Omental fat pad (tissue), 4 donors: ENCODE measurements around the gene HERC6. TPM values are rescaled to one million over a fixed set of nuclear protein-coding genes. Genes with fewer than 3 reads are reported as not detected.
"Not testable (repeated sequence)": the region's sequence is repeated elsewhere in the genome, so short reads cannot be mapped to it uniquely, and the experiment has no call there.

Experiments used
- ATAC-seq: fragments of 150-250 bp; one replicate; pipeline ENCODE4 v1.9.1; 2016; ENCODE audit warnings: mild to moderate bottlenecking, moderate library complexity; ENCODE audit not compliant: low FRiP score
- DNase-seq: peaks from one replicate; pipeline ENCODE4 v3.0.0-alpha.2; 2019; ENCODE audit warnings: low spot score
- total RNA-seq, 4 donors: library from RNA; depleted of rRNA; stranded (reverse); fragments of >200 nt; gene quantifications; one replicate each; pipeline ENCODE4 v1.1.0, GENCODE V29; 2016
- TF ChIP-seq, protein P1 (sequence below), 3 donors: fragments of 450-650 bp; IDR thresholded peaks; one replicate each; pipeline ENCODE4 v1.5.1; 2016 to 2017; ENCODE audit warnings: antibody characterized with exemption in 3 of 3, mild to moderate bottlenecking in 3 of 3, moderate library complexity in 2 of 3

Gene HERC6
- total RNA-seq, 4 donors from 2014 or later: 3.1 to 21.6 (median 8.7) TPM

GRCh38 chr4:88446124-88446523 is 67.5 kb downstream of the HERC6 start:
- TF ChIP-seq, protein P1, sequence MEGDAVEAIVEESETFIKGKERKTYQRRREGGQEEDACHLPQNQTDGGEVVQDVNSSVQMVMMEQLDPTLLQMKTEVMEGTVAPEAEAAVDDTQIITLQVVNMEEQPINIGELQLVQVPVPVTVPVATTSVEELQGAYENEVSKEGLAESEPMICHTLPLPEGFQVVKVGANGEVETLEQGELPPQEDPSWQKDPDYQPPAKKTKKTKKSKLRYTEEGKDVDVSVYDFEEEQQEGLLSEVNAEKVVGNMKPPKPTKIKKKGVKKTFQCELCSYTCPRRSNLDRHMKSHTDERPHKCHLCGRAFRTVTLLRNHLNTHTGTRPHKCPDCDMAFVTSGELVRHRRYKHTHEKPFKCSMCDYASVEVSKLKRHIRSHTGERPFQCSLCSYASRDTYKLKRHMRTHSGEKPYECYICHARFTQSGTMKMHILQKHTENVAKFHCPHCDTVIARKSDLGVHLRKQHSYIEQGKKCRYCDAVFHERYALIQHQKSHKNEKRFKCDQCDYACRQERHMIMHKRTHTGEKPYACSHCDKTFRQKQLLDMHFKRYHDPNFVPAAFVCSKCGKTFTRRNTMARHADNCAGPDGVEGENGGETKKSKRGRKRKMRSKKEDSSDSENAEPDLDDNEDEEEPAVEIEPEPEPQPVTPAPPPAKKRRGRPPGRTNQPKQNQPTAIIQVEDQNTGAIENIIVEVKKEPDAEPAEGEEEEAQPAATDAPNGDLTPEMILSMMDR (IDR thresholded peaks at IDR 0.05): no peak
- ATAC-seq (no peak), DNase-seq (no peak)

GRCh38 chr4:88447371-88448095 is 68.9 kb downstream of the HERC6 start:
- DNase-seq: no peak
- TF ChIP-seq, protein P1 (IDR thresholded peaks at IDR 0.05): no peak
- ATAC-seq: no peak

DNA sequence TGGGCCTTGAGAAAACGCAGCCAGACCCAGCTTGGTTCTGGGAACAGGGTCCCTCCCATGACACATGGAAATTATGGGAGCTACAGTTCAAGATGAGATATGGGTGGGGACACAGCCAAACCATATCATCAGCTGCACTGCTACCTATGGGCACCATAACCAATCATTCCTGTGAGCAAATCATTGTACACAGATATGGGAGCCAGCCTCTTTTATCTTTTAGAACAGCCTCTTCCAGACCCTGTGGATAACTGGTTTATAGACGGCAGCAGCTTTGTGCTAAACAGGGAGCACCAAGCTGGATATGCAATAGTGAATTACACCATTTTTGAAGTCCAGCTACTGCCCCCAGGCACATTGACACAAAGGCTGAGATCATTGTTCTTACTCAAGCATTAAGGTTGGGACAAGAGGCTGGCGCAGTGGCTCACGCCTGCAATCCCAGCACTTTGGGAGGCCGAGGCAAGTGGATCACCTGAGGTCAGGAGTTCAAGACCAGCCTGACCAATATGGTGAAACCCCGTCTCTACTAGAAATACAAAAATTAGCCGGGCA is 69.6 kb downstream of the HERC6 start:
- ATAC-seq, DNase-seq: not testable (repeated sequence)

- TF ChIP-seq, protein P1 (IDR thresholded peaks at IDR 0.05): no peak
- DNase-seq (no peak), ATAC-seq (no peak)
Observed at GRCh38 chr4:88448889-88449288, 70.2 kb downstream of the HERC6 start.

- TF ChIP-seq, protein P1 (IDR thresholded peaks at IDR 0.05): no peak
- ATAC-seq: no peak
- no peak for DNase-seq
Observed at GRCh38 chr4:88449290-88449689, 70.6 kb downstream of the HERC6 start.

DNA sequence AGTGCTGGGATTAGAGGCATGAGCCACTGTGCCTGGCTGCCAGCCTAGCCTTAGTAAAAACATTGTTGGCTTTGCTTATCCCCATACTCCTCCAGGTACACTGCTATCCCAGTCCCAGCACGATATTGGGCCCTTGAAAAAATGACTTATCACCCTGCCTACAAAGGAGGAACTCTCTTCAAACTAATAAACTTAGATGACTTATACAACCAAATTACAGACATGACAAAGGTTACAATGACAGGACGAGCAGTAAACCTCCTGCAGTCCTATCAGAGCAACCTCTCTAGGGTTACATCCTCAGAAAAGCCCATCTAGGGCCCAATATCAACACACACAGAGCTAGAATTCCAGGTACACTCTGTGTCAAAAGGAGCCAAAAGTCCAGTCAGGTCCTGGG is 72.6 kb downstream of the HERC6 start:
- no peak for DNase-seq
- TF ChIP-seq, protein P1 (IDR thresholded peaks at IDR 0.05): no peak
- ATAC-seq: no peak

DNA sequence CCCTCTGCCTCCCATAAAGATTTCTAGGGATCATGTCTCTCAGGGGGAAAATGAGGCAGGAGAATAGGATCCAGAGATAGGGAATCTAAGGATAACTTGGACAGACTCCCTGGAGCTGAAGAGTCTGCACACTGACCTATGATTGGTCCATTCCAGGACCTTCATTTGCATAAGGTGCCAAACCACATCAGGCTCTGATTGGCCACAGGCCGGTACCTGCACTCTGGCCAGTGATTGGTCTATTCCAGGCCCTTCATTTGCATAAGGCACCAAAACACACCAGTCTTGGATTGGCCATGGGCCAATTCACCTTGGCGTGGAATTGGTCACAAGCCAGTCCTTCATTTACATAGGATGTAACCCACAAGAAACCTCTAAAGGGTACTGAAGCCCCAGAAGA is 74.3 kb downstream of the HERC6 start:
- no peak for DNase-seq
- TF ChIP-seq, protein P1 (IDR thresholded peaks at IDR 0.05): no peak
- no peak for ATAC-seq
